HG03159 (cell line): ENCODE results near the gene MAN2B2.
"Not testable (repeated sequence)": the region's sequence is repeated elsewhere in the genome, so short reads cannot be mapped to it uniquely, and the experiment has no call there.

ENCODE experiments used
- ATAC-seq: cut with Tn5 transposase; IDR thresholded peaks from one replicate; pipeline ENCODE4 v1.9.1; 2021; ENCODE audit warnings: mild to moderate bottlenecking, moderate library complexity; ENCODE audit not compliant: unreplicated experiment

Gene MAN2B2

DNA sequence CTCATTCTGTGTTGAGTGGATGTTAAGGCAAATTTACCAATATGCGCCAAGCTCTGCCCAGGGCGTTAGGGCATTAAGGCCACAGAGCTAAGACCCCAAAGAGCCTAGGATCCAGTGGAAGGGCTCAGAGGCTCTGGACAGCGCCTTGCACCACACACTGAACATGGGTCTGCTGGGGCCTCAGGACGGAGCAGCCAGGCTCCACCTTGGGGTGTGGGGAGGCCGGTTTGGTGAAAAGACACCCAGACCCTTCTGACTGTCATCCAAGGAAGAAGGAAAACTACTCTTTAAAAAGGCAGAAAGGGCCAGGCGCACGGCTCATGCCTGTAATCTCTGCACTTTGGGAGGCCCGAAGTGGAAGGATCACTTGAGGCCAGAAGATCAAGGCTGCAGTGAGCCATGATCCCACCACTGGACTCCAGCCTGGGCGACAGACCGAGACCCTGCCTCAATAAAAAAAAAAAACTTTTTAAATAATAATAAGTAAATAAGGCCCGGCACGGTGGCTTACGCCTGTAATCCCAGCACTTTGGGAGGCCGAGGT, 64.2 kb downstream of the MAN2B2 start:
- no peak for ATAC-seq

DNA sequence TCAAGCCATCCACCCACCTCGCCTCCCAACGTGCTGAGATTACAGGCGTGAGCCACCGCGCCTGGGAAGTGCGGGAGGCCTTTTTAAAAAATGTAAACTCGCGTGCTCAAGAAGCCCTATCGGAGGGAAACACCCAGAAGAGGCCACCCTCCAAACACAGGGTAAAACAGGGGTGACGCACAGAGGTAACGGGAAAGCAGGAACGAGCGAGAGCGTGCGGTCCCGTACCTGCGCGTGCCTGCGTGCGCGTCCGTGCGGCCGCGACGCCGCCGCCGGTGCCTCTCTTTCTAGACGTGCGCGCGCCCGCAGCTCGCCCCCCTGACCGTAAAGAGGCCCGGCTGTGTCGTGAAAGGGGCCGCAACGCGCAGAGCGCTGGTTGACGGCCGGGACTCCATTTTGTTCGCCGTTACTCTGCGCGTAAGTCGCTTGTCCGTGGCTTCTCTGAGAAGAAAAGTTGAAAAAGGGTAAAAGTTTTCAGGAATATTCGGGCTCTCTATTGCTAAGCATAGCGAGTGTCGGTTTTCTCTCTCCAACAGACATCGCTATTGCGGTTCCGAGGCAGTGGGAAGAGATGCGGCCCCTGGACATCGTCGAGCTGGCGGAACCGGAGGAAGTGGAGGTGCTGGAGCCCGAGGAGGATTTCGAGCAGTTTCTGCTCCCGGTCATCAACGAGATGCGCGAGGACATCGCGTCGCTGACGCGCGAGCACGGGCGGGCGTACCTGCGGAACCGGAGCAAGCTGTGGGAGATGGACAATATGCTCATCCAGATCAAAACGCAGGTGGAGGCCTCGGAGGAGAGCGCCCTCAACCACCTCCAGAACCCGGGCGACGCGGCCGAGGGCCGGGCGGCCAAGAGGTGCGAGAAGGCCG, 65.5 kb downstream of the MAN2B2 start, which contains the start of gene MRFAP1:
MRFAP1 (plus strand) TSS at position 394 of the 872 bp plus-strand sequence; CDS start at position 572, 178 bp downstream.
- peak; percentile 82 for ATAC-seq

- ATAC-seq: peak; percentile 33
Measured at GRCh38 chr4:6641164-6641970, 66.4 kb downstream of the MAN2B2 start.

DNA sequence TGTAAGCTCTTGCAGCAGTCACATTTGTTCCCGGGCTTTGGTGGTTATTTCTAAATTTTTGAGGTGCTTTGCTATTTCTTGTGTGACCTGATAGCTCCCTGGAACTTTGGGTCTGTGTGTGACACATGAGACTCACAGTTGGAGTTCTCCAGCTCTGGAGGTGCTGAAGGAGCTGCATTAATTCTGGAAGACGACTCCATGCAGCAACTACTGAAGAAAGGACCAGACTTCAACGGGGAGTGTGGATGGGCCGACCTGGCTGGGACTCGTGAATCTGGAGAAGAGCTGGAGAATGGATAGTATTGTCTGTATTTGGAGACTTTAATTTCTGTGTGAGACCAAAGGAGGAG, 67.0 kb downstream of the MAN2B2 start:
- no peak for ATAC-seq

DNA sequence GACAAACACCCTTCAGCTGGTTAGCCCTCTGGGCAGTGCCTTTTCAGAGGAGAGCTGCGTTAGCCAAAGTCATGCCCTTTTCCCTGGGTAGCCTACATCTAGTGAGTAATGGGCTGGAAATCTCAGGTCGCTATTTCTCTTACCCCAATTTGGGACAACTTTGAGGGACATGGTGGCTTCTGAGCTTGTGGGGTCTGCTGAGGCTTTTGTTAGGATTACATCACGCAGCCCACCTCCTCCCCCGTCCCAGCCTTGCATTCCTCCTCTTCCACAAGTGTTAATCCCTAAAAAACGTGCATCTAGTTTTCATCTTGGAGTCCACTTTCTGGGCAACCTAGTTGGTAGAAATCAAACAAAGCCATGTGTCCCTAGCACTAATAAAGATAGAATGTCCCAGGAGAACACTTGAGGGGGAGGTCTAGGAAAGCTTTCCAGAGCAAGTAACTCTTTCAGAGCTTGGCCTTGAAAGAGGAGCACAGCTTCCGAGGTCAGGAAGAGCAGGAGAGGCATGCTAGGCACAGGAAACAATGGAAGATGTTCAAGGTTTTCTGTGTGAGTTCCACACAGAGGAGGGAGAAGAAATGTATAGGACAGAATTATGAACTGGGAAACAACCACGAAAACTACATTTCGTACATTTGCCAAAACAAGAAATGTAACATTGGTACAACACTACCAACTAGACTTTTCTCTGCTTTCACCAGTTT, 68.3 kb downstream of the MAN2B2 start:
- no peak for ATAC-seq

GRCh38 chr4:6644792-6645530, 70.0 kb downstream of the MAN2B2 start:
- no peak for ATAC-seq

- ATAC-seq: no peak
Measured at GRCh38 chr4:6647169-6647568, 72.2 kb downstream of the MAN2B2 start.

DNA sequence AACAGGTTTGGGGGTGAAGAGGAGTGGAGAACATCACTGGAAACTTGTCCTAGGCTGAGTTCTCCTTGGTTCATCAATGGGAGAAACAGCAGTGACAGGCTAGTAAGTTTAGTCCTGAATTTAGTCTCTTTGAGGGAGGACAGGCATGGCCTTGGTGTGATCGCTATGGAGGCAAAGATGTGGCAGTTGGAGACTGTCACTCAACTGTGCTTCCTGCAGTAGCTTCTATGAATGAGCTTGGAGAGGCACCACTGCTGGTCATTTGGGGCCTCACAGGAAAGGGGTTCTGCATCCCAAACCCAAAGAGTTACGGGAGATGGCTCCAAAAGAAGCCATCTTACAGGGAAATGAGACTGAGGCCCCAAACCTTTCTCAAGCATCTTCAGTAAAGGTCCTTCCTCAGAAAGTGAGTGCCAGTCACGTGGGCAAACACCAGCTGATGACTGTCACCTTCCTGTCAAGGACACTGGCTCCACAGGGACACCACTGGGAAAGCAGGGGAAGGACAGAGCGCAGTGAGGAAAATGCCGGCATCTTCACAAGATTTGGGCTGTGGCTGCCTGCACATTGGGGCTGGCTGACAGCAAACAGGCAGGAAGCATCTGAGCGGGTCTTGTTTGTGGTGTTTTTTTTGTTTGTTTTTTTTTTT, 72.7 kb downstream of the MAN2B2 start:
- ATAC-seq: no peak

DNA sequence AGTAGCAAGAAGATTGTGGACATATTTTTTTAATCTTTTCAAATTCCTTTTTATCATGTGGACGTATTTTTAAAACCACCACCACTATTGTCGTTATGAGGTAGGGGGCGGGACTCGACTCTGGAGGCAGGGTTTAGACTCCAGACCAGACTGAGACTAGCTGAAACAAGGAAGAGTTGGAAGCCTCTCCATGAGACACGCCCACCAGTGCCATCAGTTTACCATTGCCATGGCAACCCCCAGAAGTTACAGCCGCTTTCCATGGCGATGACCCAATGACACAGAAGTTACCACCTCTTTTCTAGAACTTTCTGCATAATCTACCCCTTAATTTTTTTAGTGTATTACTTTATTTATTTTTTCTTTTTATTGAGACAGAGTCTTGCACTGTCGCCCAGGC, 74.2 kb downstream of the MAN2B2 start:
- no peak for ATAC-seq

DNA sequence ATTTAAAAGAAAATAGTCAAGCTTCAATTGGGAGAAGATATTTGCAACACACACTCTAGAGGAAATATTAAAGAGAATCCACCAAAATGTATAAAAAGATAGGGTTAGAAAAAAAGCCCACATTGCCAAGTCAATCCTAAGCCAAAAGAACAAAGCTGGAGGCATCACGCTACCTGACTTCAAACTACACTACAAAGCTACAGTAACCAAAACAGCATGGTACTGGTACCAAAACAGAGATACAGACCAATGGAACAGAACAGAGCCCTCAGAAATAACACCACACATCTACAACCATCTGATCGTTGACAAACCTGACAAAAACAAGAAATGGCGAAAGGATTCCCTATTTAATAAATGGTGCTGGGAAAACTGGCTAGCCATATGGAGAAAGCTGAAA, 79.2 kb downstream of the MAN2B2 start:
- not testable (repeated sequence) for ATAC-seq

GRCh38 chr4:6655291-6655690, 80.3 kb downstream of the MAN2B2 start:
- not testable (repeated sequence) for ATAC-seq

DNA sequence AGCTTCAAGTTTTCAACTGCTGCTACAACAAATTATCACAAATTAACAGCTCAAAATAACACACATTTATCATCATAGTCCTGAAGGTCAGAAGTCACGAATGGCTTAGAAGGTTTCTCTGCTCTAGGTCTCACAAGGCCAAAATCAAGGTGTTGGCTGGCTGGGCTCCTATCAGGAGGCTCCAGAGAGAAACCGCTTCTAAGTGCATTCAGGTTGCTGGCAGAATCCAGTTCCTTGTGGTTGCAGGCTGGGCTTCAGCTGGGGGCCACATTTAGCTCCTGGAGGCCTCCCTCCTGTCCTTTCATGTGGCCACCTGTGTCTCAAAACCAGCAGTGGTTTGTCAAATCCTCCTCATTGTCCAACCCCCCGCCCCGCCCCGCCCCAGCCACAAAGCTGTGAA, 80.9 kb downstream of the MAN2B2 start:
- no peak for ATAC-seq

DNA sequence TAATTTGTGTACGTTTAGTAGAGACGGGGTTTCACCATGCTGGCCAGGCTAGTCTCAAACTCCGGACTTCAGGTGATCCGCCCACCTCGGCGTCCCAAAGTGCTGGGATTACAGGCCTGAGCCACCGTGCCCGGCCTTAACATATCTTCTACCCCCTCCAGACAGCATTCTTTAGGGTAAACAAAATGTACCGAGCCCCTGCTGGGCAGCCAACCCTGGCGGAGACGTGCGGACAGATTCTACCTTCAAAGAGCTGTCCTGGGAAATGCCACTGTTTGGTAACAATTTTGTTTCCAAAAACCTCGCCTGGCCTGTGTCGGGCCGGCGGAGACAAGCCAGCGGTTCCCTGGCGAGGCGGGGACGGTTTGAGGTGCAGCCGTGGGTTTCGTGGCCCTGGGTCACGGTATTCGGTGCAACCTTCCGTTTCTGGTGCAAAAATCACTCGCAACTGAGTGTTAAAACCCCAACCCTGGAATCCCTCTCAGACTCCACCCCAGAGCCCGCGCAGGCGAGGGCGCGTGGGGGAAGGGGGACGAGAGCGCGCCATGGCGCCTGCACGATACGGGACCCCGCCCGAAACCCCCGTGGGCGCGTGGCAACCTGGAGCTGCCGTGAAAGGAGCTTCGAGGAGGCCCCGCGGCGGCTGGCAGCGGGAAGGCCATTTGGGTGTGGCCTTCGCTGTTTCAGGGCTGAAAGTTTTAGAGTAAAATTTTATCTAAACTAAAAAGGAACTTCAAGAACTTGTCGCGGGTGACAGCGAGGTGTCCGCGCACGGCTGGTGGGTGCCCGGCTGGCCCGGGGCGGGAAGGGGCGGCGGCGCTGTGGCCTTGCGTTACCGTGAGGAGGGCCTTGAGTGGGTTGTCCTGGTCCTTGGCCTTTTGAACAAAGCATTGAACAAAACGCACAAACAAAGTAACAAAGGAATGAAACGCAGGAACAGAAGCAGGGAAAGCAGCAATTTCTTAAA, 82.5 kb downstream of the MAN2B2 start:
- ATAC-seq: no peak

DNA sequence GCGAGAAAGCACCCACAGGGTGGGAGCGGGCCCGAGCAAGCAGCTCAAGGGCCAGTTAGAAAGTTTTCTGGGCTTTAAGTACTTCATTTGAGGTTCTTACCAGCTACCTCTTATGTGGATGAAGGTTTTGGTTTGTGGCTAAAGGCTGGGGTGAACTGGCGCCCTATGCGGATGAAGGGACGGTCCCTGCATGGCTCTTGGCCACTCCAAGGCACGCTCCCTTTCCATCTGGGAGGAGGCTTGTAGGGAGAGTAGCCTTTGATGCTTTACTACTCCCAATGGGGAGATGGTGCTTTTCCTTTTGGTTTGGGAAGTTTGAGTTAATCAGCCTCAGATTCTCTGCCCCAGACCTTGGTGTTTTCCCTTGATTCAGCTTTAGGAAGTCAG, 83.2 kb downstream of the MAN2B2 start:
- ATAC-seq: no peak

GRCh38 chr4:6658597-6659075, 83.6 kb downstream of the MAN2B2 start:
- no peak for ATAC-seq

GRCh38 chr4:6659897-6660296, 84.9 kb downstream of the MAN2B2 start:
- no peak for ATAC-seq

DNA sequence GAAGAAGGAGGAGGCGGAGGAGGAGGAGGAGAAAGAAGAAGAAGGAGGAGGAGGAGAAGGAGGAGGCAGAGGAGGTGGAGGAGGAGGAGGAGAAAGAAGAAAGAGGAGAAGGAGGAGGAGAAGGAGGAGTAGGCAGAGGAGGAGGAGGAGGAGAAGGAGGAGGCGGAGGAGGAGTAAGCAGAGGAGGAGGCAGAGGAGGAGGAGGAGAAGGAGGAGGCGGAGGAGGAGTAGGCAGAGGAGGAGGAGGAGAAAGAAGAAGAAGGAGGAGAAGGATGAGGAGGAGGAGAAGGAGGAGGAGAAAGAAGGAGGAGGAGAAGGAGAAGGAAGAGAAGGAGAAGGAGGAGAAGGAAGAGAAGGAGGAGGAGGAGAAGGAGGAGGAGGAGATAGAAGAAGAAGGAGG, 85.4 kb downstream of the MAN2B2 start:
- ATAC-seq: no peak

- no peak for ATAC-seq
Measured at GRCh38 chr4:6662591-6662990, 87.6 kb downstream of the MAN2B2 start.
